Calu3 (cell line): ENCODE data around the gene PHETA1. TPM values are rescaled to one million over a fixed set of nuclear protein-coding genes. Genes with fewer than 3 reads are reported as not detected.

Experiments
- BruUV-seq: library from RNA; stranded (reverse); fragments of 400-500 nt; replicated peaks from 2 replicates; lab custom pipeline; 2021; lab: Mats Ljungman, UMichigan
- CTCF ChIA-PET: fragments of 300-600 bp; sonication (Branson Sonifier 250); formaldehyde crosslinking; loops from one replicate; lab custom pipeline; 2022; ENCODE audit warnings: antibody characterized with exemption; lab: Charles Lee
- DNase-seq: peaks from one replicate; pipeline ENCODE4 v3.0.0; 2022
- H3K27ac Mint-ChIP-seq: one replicate; pipeline ENCODE4 v1.8.0; 2022; ENCODE audit warnings: mixed read lengths; ENCODE audit not compliant: unreplicated experiment
- H3K27me3 Mint-ChIP-seq: one replicate; pipeline ENCODE4 v1.8.0; 2022; ENCODE audit warnings: mixed read lengths; ENCODE audit not compliant: unreplicated experiment
- H3K36me3 Mint-ChIP-seq: one replicate; pipeline ENCODE4 v1.8.0; 2022; ENCODE audit warnings: mild to moderate bottlenecking, moderate library complexity, mixed read lengths; ENCODE audit not compliant: insufficient read depth, unreplicated experiment
- H3K4me1 Mint-ChIP-seq: one replicate; pipeline ENCODE4 v1.8.0; 2022; ENCODE audit warnings: mild to moderate bottlenecking, low read depth, mixed read lengths; ENCODE audit not compliant: unreplicated experiment
- H3K4me3 Mint-ChIP-seq: one replicate; pipeline ENCODE4 v1.8.0; 2022; ENCODE audit warnings: mild to moderate bottlenecking, low read depth, moderate library complexity, mixed read lengths; ENCODE audit not compliant: unreplicated experiment
- H3K9me3 Mint-ChIP-seq: one replicate; pipeline ENCODE4 v1.8.0; 2022; ENCODE audit warnings: low read depth, mixed read lengths; ENCODE audit not compliant: unreplicated experiment
- CTCF ChIP-seq: fragments of 200-600 bp; IDR thresholded peaks from one replicate; pipeline ENCODE4 v1.8.0; 2022; ENCODE audit warnings: antibody characterized with exemption; ENCODE audit not compliant: unreplicated experiment
- intact Hi-C: fragments of 100-400 bp; cut with micrococcal nuclease; formaldehyde crosslinking; loops from one replicate; pipeline ENCODE4 v1.10.0; 2022; ENCODE audit not compliant: unreplicated experiment
- total RNA-seq: library from RNA; stranded (reverse); gene quantifications from 2 replicates; pipeline ENCODE4 v1.2.3, GENCODE V29; 2022

PHETA1 gene
- total RNA-seq, 1 experiment from 2014 or later: 20.7 TPM

GRCh38 chr12:111352296-111352993 is 16.4 kb downstream of the PHETA1 start:
- no peaks in the 10 kb centered on the region for H3K9me3 Mint-ChIP-seq
- no TSS peak for BruUV-seq
- no peaks in the 10 kb centered on the region for H3K36me3 Mint-ChIP-seq
- CTCF ChIA-PET: interaction anchor here (0.6 to 1.0 kb wide), 2 partner anchors 21 to 524 kb away, joined by 4 to 10 read pairs; no protein-coding TSS in a partner anchor
- no peak for TF ChIP-seq CTCF
- no peak for DNase-seq
- H3K27ac Mint-ChIP-seq: no peak overlapping the region
- no peak overlapping the region for H3K4me3 Mint-ChIP-seq
- H3K27me3 Mint-ChIP-seq: peaks cover 14% of the 10 kb centered on the region
- H3K4me1 Mint-ChIP-seq: no peaks in the 10 kb centered on the region
- intact Hi-C loops: no loop called here

GRCh38 chr12:111351026-111351425 is 17.9 kb downstream of the PHETA1 start:
- DNase-seq: no peak
- no peaks in the 10 kb centered on the region for H3K36me3 Mint-ChIP-seq
- intact Hi-C loops: no loop called here
- no peak overlapping the region for H3K27ac Mint-ChIP-seq
- H3K9me3 Mint-ChIP-seq: no peaks in the 10 kb centered on the region
- no peak for TF ChIP-seq CTCF
- peaks cover 14% of the 10 kb centered on the region for H3K27me3 Mint-ChIP-seq
- H3K4me1 Mint-ChIP-seq: no peaks in the 10 kb centered on the region
- BruUV-seq: no TSS peak
- no peak overlapping the region for H3K4me3 Mint-ChIP-seq
- CTCF ChIA-PET: interaction anchor here (0.7 to 1.0 kb wide), 3 partner anchors 20 to 919 kb away, joined by 3 to 10 read pairs (median 3); no protein-coding TSS in a partner anchor

- Mint-ChIP-seq H3K27ac (no peak overlapping the region), H3K4me3 (no peak overlapping the region), H3K27me3 (peaks cover 14% of the 10 kb centered on the region), H3K9me3 (no peaks in the 10 kb centered on the region), H3K4me1 (no peaks in the 10 kb centered on the region), H3K36me3 (no peaks in the 10 kb centered on the region)
- no TSS peak for BruUV-seq
- no peak for DNase-seq
- TF ChIP-seq CTCF: no peak
- CTCF ChIA-PET: no interaction called here
- intact Hi-C loops: no loop called here
Observed at GRCh38 chr12:111349748-111350520, 19.0 kb downstream of the PHETA1 start.

- no peak overlapping the region for H3K4me3 Mint-ChIP-seq
- no peak overlapping the region for H3K27ac Mint-ChIP-seq
- CTCF ChIA-PET: no interaction called here
- BruUV-seq: no TSS peak
- no peaks in the 10 kb centered on the region for H3K36me3 Mint-ChIP-seq
- no peaks in the 10 kb centered on the region for H3K9me3 Mint-ChIP-seq
- no peaks in the 10 kb centered on the region for H3K4me1 Mint-ChIP-seq
- DNase-seq: no peak
- TF ChIP-seq CTCF: no peak
- peaks cover 14% of the 10 kb centered on the region for H3K27me3 Mint-ChIP-seq
- intact Hi-C loops: no loop called here
Observed at GRCh38 chr12:111349101-111349747, 19.7 kb downstream of the PHETA1 start.
